Measurements from ENCODE around the gene IL22RA2. TPM values are rescaled to one million over a fixed set of nuclear protein-coding genes. Genes with fewer than 3 reads are reported as not detected.

Gene IL22RA2
- polyA plus RNA-seq, 3 donors = not detected

- Histone ChIP-seq H3K4me3 (replicated peaks in 1 of 3; ENCODE audit: low read depth in 2 of 3, low read length in 3 of 3) (no peak overlapping the region), H3K9ac (ENCODE audit: insufficient read depth, low read length, poor library complexity, severe bottlenecking) (no peak overlapping the region), H2AFZ (ENCODE audit: insufficient read depth, low read depth, low read length, poor library complexity, severe bottlenecking) (no peak overlapping the region), H3K27ac (ENCODE audit: low read depth in 1 of 2, low read length in 2 of 2) (no peak overlapping the region), H3K79me2 (ENCODE audit: insufficient read depth, low read length) (no peaks in the 10 kb centered on the region), H3K4me2 (replicated peaks; ENCODE audit: extremely low read depth, low read length, poor library complexity, severe bottlenecking) (no peak overlapping the region), H3K27me3 (ENCODE audit: control insufficient read depth in 2 of 2, insufficient read depth in 2 of 2, low read length in 2 of 2) (peaks cover 2% of the 10 kb centered on the region in 2 donors), H4K20me1 (ENCODE audit: insufficient read depth, low read length) (no peaks in the 10 kb centered on the region), H3K36me3 (replicated peaks in 1 of 2; ENCODE audit: control insufficient read depth in 1 of 2, insufficient read depth in 2 of 2, low read length in 2 of 2) (no peaks in the 10 kb centered on the region), H3K4me1 (ENCODE audit: control insufficient read depth in 1 of 2, insufficient read depth in 2 of 2, low read length in 2 of 2) (no peaks in the 10 kb centered on the region), H3K9me3 (replicated peaks in 1 of 2; ENCODE audit: control insufficient read depth in 1 of 2, insufficient read depth in 1 of 2, low read length in 2 of 2) (peaks cover 9 to 10% of the 10 kb centered on the region in 2 donors)
- intact Hi-C loops (cut with micrococcal nuclease) = no loop called here
- no CpG with 5 or more reads among the region's 1 CpG for WGBS (ENCODE audit: insufficient coverage)
- H3K4me3 Mint-ChIP-seq = no peak overlapping the region
- peak; percentile 69 for TF ChIP-seq CTCF (IDR thresholded peaks at IDR 0.05)
- DNase-seq = peak; percentile 18 to 42 (median 26)
- peaks cover 5 to 10% (median 6%) of the 10 kb centered on the region in 3 donors for H3K27me3 Mint-ChIP-seq (ENCODE audit: low read depth in 3 of 3)
- no peaks in the 10 kb centered on the region for H3K36me3 Mint-ChIP-seq
- H3K4me1 Mint-ChIP-seq = no peaks in the 10 kb centered on the region
- no peak overlapping the region for H3K27ac Mint-ChIP-seq
- peaks cover 5 to 23% (median 12%) of the 10 kb centered on the region in 7 donors for H3K9me3 Mint-ChIP-seq
Observed at GRCh38 chr6:137136065-137136464, 37.4 kb downstream of the IL22RA2 start.

- DNase-seq = no peak
- WGBS (ENCODE audit: insufficient coverage) = no CpG with 5 or more reads among the region's 1 CpG
- no peak overlapping the region for H2AFZ ChIP-seq (ENCODE audit: insufficient read depth, low read depth, low read length, poor library complexity, severe bottlenecking)
- no peaks in the 10 kb centered on the region for H3K36me3 Mint-ChIP-seq
- H3K9ac ChIP-seq (ENCODE audit: insufficient read depth, low read length, poor library complexity, severe bottlenecking) = no peak overlapping the region
- no peaks in the 10 kb centered on the region for H3K79me2 ChIP-seq (ENCODE audit: insufficient read depth, low read length)
- H4K20me1 ChIP-seq (ENCODE audit: insufficient read depth, low read length) = no peaks in the 10 kb centered on the region
- H3K36me3 ChIP-seq (replicated peaks in 1 of 2; ENCODE audit: control insufficient read depth in 1 of 2, insufficient read depth in 2 of 2, low read length in 2 of 2) = no peaks in the 10 kb centered on the region
- intact Hi-C loops (cut with micrococcal nuclease) = no loop called here
- H3K4me1 ChIP-seq (ENCODE audit: control insufficient read depth in 1 of 2, insufficient read depth in 2 of 2, low read length in 2 of 2) = no peaks in the 10 kb centered on the region
- no peak overlapping the region for H3K4me2 ChIP-seq (replicated peaks; ENCODE audit: extremely low read depth, low read length, poor library complexity, severe bottlenecking)
- H3K27me3 ChIP-seq (ENCODE audit: control insufficient read depth in 2 of 2, insufficient read depth in 2 of 2, low read length in 2 of 2) = peaks cover 2% of the 10 kb centered on the region in 2 donors
- H3K4me1 Mint-ChIP-seq = no peaks in the 10 kb centered on the region
- H3K4me3 Mint-ChIP-seq = no peak overlapping the region
- peaks cover 5 to 23% (median 12%) of the 10 kb centered on the region in 7 donors for H3K9me3 Mint-ChIP-seq
- H3K27ac Mint-ChIP-seq = no peak overlapping the region
- no peak overlapping the region for H3K27ac ChIP-seq (ENCODE audit: low read depth in 1 of 2, low read length in 2 of 2)
- no peak overlapping the region for H3K4me3 ChIP-seq (replicated peaks in 1 of 3; ENCODE audit: low read depth in 2 of 3, low read length in 3 of 3)
- peaks cover 5 to 10% (median 6%) of the 10 kb centered on the region in 3 donors for H3K27me3 Mint-ChIP-seq (ENCODE audit: low read depth in 3 of 3)
- peaks cover 9 to 10% of the 10 kb centered on the region in 2 donors for H3K9me3 ChIP-seq (replicated peaks in 1 of 2; ENCODE audit: control insufficient read depth in 1 of 2, insufficient read depth in 1 of 2, low read length in 2 of 2)
- no peak for TF ChIP-seq CTCF (IDR thresholded peaks at IDR 0.05)
Observed at GRCh38 chr6:137134483-137134882, 39.0 kb downstream of the IL22RA2 start.

Data from CD14-positive monocyte (primary cell).